Prostate gland (tissue), 2 donors: Measurements from ENCODE around the gene BTNL8. TPM values are rescaled to one million over a fixed set of nuclear protein-coding genes. Genes with fewer than 3 reads are reported as not detected.

Source experiments
- DNase-seq: peaks from one replicate; pipeline ENCODE4 v3.0.0-alpha.2; 2019; ENCODE audit warnings: low spot score
- H3K27ac ChIP-seq, 2 donors: fragments of 200-600 bp; sonication (generic); 2 replicates each; pipeline ENCODE4 v1.5.1; 2017 to 2019
- H3K27me3 ChIP-seq: fragments of 200-600 bp; sonication (generic); replicated peaks from 2 replicates; pipeline ENCODE4 v1.5.1; 2019; ENCODE audit not compliant: insufficient read depth
- H3K36me3 ChIP-seq, 2 donors: fragments of 200-600 bp; sonication (generic); 1 replicate in 1 of 2; 2 replicates in 1 of 2; pipeline versions ENCODE4 v1.5.1 to v1.8.1; 2017 to 2019
- H3K4me1 ChIP-seq: fragments of 200-600 bp; sonication (generic); replicated peaks from 2 replicates; pipeline ENCODE4 v1.5.1; 2019
- H3K4me3 ChIP-seq, 2 donors: fragments of 200-600 bp; sonication (generic); 2 replicates each; pipeline ENCODE4 v1.5.1; 2017 to 2019
- H3K9me3 ChIP-seq: fragments of 200-600 bp; sonication (generic); 2 replicates; pipeline ENCODE4 v1.5.1; 2017
- POLR2A ChIP-seq: fragments of 450-650 bp; IDR thresholded peaks from one replicate; pipeline ENCODE4 v1.6.1; 2016; ENCODE audit warnings: antibody characterized with exemption, mild to moderate bottlenecking
- POLR2AphosphoS5 ChIP-seq: sonication (generic); formaldehyde crosslinking; IDR thresholded peaks from one replicate; pipeline ENCODE4 v1.6.1; 2017; ENCODE audit warnings: antibody characterized with exemption
- WGBS: methylation state at CpG from one replicate; pipeline ENCODE4 v1.1.5; 2018; 5-methylcytosine and 5-hydroxymethylcytosine counted together
- intact Hi-C: fragments of 100-400 bp; cut with DNase I; formaldehyde crosslinking; loops from one replicate; pipeline ENCODE4 v1.14.2; 2022
- small RNA-seq, 2 donors: library from RNA; depleted of rRNA; stranded (forward); fragments of <200 nt; gene quantifications; one replicate each; pipeline ENCODE3, GENCODE V24; 2016
- total RNA-seq, 2 donors: library from RNA; depleted of rRNA; stranded (reverse); fragments of >200 nt; gene quantifications; one replicate each; pipeline ENCODE4 v1.1.0, GENCODE V29; 2016
- TF ChIP-seq, protein P1 (sequence below), 4 experiments: fragments of 200-600 bp in 2 of 4; fragments of 450-650 bp in 2 of 4; sonication (generic) in 2 of 4; IDR thresholded peaks; 1 replicate in 3 of 4; 2 replicates in 1 of 4; pipeline ENCODE4 v1.5.1; 2016 to 2019; ENCODE audit warnings: antibody characterized with exemption in 4 of 4, mild to moderate bottlenecking in 2 of 4, moderate library complexity in 2 of 4

Gene BTNL8
- total RNA-seq, 2 donors from 2014 or later = 0.14 to 8.3 TPM

DNA sequence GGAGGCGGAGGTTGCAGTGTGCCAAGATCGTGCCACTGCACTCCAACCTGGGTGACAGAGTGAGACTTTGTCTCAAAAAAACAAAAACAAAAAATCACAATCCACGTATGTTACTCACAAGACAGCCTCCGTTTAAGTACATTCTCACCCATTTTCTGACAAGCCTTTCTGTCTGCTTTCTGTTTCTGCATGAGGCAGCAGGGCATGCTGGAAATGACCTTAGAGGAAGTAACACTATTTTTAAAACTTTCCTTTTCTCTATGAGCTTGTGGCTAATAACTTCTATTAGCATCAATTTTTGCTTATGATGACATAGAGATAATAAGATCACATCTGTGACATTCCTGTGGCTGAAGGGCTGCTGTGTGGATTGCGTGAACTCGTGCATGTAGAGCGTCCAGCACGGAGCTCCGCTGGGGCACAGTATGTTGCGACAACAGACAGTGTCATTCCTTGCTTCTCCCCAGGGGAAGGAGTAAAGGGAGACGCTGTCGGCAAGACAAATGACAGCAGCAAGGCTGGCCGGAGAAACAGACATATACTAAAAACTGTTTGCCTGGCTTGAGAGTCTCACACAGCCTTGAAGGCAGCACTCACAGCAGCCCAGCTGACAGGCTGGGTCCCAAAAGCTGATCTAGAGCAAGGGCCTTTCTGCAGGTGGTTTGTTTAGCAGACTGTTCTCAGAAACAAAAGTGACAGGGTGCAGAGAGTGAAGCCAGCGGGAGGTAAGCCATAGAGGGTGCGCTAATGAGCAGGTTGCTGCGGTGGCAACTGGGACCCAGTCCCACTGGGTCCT is 91.3 kb downstream of the BTNL8 start:
- 72% methylated on average over 13 of the region's 16 CpGs for WGBS
- DNase-seq = no peak

DNA sequence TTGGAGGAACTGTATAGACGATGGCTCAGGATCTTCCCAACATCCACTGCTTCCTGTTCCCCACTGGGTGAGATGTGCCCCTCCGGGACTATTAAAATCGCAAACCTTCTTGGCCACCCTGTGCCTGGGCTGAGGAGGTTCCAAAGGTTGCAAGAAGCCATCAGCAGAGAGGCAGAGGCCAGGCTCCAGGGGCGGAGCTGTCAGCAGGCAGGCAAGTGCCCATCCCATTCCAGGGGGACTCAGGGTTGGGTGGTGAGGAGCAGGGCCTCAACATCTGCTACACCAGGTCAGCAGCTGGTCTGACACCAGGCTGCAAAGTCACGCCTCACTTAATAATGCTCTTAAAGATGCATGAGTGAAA is 91.9 kb downstream of the BTNL8 start:
- TF ChIP-seq POLR2AphosphoS5 (no peak), POLR2A (no peak)
- TF ChIP-seq, protein P1, sequence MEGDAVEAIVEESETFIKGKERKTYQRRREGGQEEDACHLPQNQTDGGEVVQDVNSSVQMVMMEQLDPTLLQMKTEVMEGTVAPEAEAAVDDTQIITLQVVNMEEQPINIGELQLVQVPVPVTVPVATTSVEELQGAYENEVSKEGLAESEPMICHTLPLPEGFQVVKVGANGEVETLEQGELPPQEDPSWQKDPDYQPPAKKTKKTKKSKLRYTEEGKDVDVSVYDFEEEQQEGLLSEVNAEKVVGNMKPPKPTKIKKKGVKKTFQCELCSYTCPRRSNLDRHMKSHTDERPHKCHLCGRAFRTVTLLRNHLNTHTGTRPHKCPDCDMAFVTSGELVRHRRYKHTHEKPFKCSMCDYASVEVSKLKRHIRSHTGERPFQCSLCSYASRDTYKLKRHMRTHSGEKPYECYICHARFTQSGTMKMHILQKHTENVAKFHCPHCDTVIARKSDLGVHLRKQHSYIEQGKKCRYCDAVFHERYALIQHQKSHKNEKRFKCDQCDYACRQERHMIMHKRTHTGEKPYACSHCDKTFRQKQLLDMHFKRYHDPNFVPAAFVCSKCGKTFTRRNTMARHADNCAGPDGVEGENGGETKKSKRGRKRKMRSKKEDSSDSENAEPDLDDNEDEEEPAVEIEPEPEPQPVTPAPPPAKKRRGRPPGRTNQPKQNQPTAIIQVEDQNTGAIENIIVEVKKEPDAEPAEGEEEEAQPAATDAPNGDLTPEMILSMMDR (IDR thresholded peaks at IDR 0.05) = no peak
- intact Hi-C loops = no loop called here
- DNase-seq = no peak

More for the DNA sequence above, 91.3 kb downstream of the BTNL8 start:
- Histone ChIP-seq H3K9me3 (no peaks in the 10 kb centered on the region), H3K27me3 (no peaks in the 10 kb centered on the region), H3K4me1 (no peaks in the 10 kb centered on the region), H3K4me3 (no peak overlapping the region), H3K36me3 (no peaks in the 10 kb centered on the region), H3K27ac (no peak overlapping the region)
- TF ChIP-seq POLR2A (no peak), POLR2AphosphoS5 (no peak)
- TF ChIP-seq, protein P1 (IDR thresholded peaks at IDR 0.05) = no peak
- intact Hi-C loops = no loop called here

More for the DNA sequence above, 91.9 kb downstream of the BTNL8 start:
- 65% methylated on average over 4 of the region's 5 CpGs for WGBS
- Histone ChIP-seq H3K4me1 (no peaks in the 10 kb centered on the region), H3K27ac (no peak overlapping the region), H3K27me3 (no peaks in the 10 kb centered on the region), H3K9me3 (no peaks in the 10 kb centered on the region), H3K36me3 (no peaks in the 10 kb centered on the region), H3K4me3 (no peak overlapping the region)

Small RNA genes within 50 kb of the gene (small RNA-seq; reads per million reads assigned to genes)
- gene RF00019 (0 reads per million in 2 donors), gene RPS29P12 (0 reads per million in 2 donors)

Other genes with a start within 250 kb of the BTNL8 start
- 10 to 100 TPM in 1 of 2 donors, 1 to 10 TPM in 1; 2.9 to 20.6 TPM for gene FLT4, start 249.6 kb upstream of the BTNL8 start, total RNA-seq
- gene OR2Y1, start 159.1 kb upstream of the BTNL8 start, total RNA-seq = not detected
- 100 to 1,000 TPM; 142 to 159 TPM for gene MGAT1, start 96.4 kb upstream of the BTNL8 start, total RNA-seq
- 10 to 100 TPM; 24.5 to 28.1 TPM for gene ZFP62, start 37.9 kb upstream of the BTNL8 start, total RNA-seq
- 1 to 10 TPM in 1 of 2 donors, not detected in 1; 1.6 TPM for gene BTNL3, start 89.7 kb downstream of the BTNL8 start, total RNA-seq
- gene BTNL9, start 141.1 kb downstream of the BTNL8 start, total RNA-seq = 10 to 100 TPM; 11.7 to 13.0 TPM
- gene OR2V1, start 232.0 kb downstream of the BTNL8 start, total RNA-seq = not detected
- not detected for gene OR2V2, start 248.4 kb downstream of the BTNL8 start, total RNA-seq